Measurements from ENCODE around the gene IFIT3. TPM values are rescaled to one million over a fixed set of nuclear protein-coding genes. Genes with fewer than 3 reads are reported as not detected.
"Not testable (repeated sequence)": the region's sequence is repeated elsewhere in the genome, so short reads cannot be mapped to it uniquely, and the experiment has no call there.

The IFIT3 gene
- total RNA-seq, 1 donor from 2014 or later, result 5.3 TPM

- DNase-seq (ENCODE audit: low read depth), result no peak
- TF ChIP-seq CTCF (conservative IDR thresholded peaks at IDR 0.05; ENCODE audit: low read depth, low read length), result no peak
- H3K4me3 ChIP-seq (ENCODE audit: low read depth, low read length), result peak overlapping the region; percentile 63
Measured at GRCh38 chr10:89329151-89329550, 1.4 kb downstream of the IFIT3 start.

GRCh38 chr10:89330014-89330413 is 2.2 kb downstream of the IFIT3 start:
- H3K4me3 ChIP-seq (ENCODE audit: low read depth, low read length); DNase-seq (ENCODE audit: low read depth): not testable (repeated sequence)

DNA sequence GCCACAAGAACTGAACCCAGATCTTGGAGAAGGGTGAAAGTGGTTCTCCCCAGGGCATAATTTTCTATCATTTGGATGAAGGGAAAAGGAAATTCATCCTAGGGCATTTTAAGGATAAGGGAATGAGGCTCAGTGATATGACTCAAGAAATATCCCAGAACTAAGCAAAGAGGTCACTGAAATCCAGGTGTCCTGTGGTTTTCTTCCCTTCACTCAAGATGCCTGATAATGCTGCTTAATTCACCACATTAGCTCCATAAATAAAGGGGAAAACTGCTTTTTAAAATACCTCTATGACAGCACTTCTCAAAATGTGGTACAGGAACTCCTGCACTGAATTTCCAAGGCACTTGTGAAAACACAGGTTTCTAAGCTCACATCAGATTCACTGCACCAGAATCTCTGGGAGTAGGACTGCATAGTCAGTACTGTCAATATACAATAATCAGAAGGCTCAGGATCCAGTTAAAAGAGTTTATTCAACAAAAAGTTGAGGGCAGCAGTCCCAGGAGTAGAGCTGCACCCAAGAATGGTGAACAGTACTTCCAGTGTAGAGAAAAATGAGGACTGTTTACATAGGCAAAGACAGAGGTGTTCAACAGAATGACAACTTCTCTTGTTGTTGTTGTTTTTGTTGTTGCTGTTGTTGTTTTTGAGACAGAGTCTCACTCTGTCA is 2.9 kb downstream of the IFIT3 start:
- no peak for DNase-seq (ENCODE audit: low read depth)
- no peak overlapping the region for H3K4me3 ChIP-seq (ENCODE audit: low read depth, low read length)
- TF ChIP-seq CTCF (conservative IDR thresholded peaks at IDR 0.05; ENCODE audit: low read depth, low read length), result no peak

DNA sequence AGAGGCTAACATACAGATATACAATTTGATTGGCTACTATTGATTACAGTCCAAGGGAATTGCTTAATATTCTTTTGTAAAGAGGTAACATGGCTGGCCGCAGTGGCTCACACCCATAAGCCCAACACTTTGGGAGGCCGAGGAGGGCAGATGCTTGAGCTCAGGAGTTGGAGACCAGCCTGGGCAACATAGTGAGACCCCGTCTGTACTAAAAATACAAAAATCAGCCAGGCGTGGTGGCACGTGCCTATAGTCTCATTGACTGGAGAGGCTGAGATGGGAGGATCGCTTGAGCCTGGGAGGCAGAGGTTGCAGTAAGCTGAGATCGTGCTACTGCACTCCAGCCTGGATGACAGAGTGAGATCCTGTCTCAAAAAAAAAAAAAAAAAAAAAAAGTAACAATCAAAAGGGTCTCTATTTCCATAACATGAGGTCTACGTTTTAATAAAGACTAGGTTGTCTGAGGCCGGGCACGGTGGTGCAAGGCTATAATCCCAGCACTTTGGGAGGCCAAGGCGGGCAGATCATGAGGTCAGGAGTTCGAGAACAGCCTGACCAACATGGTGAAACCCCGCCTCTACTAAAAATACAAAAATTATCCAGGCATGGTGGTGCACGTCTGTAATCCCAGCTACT is 3.8 kb downstream of the IFIT3 start:
- DNase-seq (ENCODE audit: low read depth), result not testable (repeated sequence)
- peak overlapping the region; percentile 28 for H3K4me3 ChIP-seq (ENCODE audit: low read depth, low read length)

GRCh38 chr10:89332123-89332633 is 4.4 kb downstream of the IFIT3 start:
- no peak for DNase-seq (ENCODE audit: low read depth)

DNA sequence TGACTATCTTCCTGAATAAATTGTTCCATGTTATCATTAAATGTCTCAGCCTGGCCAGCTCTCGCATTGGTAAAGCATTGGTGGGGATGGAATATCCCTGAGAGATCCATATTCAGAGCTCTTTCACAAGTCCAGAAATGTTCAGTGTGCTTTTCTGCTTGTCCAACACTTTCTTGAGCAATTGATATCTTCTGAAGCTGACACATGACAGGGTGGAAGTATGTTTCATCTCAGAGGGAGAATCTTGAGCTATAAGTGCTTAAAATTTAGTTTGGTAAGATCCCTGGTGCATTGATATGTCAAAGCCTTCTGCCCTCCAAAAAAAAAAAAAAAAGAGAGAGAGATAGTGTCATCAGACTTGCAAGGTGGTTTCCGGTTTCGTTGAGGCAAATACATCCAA is 7.4 kb downstream of the IFIT3 start:
- DNase-seq (ENCODE audit: low read depth), result no peak
- no peak overlapping the region for H3K4me3 ChIP-seq (ENCODE audit: low read depth, low read length)
- TF ChIP-seq CTCF (conservative IDR thresholded peaks at IDR 0.05; ENCODE audit: low read depth, low read length), result no peak

More at GRCh38 chr10:89332123-89332633, 4.4 kb downstream of the IFIT3 start:
- H3K4me3 ChIP-seq (ENCODE audit: low read depth, low read length), result peak overlapping the region; percentile 28
- no peak for TF ChIP-seq CTCF (conservative IDR thresholded peaks at IDR 0.05; ENCODE audit: low read depth, low read length)

GRCh38 chr10:89336241-89336640 is 8.4 kb downstream of the IFIT3 start:
- DNase-seq (ENCODE audit: low read depth), result no peak
- no peak overlapping the region for H3K4me3 ChIP-seq (ENCODE audit: low read depth, low read length)
- no peak for TF ChIP-seq CTCF (conservative IDR thresholded peaks at IDR 0.05; ENCODE audit: low read depth, low read length)

GRCh38 chr10:89337484-89337883 is 9.7 kb downstream of the IFIT3 start:
- no peak for TF ChIP-seq CTCF (conservative IDR thresholded peaks at IDR 0.05; ENCODE audit: low read depth, low read length)
- no peak overlapping the region for H3K4me3 ChIP-seq (ENCODE audit: low read depth, low read length)
- peak; percentile 91 for DNase-seq (ENCODE audit: low read depth)

Measured in epithelial cell of proximal tubule (primary cell).